GM12872 (cell line): ENCODE measurements around the gene SLC30A9.

Experiments used
- CTCF ChIP-seq: IDR thresholded peaks from 3 replicates; pipeline ENCODE4 v1.5.1; 2011; ENCODE audit warnings: low read depth, mild to moderate bottlenecking, low read length, moderate library complexity; ENCODE audit not compliant: insufficient read depth

Gene SLC30A9

GRCh38 chr4:42133006-42133405, 142.7 kb downstream of the SLC30A9 start:
- TF ChIP-seq CTCF: no peak

GRCh38 chr4:42136371-42136770, 146.0 kb downstream of the SLC30A9 start:
- TF ChIP-seq CTCF: no peak
